HG03457 (cell line): ENCODE data around the gene GRIPAP1.

ENCODE experiments used
- ATAC-seq: cut with Tn5 transposase; IDR thresholded peaks from one replicate; pipeline ENCODE4 v1.9.1; 2021; ENCODE audit warnings: moderate number of reproducible peaks; ENCODE audit not compliant: unreplicated experiment

Gene GRIPAP1

DNA sequence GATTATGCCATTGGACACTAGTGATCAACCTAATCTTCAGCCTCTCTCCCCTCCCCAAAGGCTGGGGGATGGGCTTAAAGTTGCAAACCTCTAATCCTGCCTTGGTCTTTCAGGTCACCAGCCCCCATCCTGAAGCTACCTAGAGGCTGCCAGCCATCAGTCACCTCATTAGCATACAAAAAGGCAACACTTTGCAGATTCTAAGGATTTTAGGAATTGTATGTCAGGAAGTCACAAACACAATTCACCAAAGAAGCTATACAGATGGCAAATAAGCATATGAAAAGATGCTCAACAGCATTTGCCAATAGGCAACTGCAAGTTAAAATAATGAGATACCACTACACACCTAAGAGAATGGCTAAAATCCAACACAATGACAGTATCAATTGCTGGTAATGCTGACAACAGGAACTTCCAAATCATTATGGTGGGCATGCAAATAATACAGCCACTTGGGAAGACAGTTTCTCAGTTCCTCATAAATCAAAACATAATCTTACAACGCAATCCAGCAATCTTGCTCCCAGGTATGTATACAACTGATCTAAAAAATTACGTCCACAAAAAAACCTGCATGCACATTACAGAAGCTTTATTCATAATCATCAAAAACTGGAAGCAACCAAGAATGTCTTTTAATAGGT lies 74.2 kb downstream of the GRIPAP1 start:
- no peak for ATAC-seq

- ATAC-seq, result no peak
Measured at GRCh38 chrX:48927123-48927522, 74.9 kb downstream of the GRIPAP1 start.

DNA sequence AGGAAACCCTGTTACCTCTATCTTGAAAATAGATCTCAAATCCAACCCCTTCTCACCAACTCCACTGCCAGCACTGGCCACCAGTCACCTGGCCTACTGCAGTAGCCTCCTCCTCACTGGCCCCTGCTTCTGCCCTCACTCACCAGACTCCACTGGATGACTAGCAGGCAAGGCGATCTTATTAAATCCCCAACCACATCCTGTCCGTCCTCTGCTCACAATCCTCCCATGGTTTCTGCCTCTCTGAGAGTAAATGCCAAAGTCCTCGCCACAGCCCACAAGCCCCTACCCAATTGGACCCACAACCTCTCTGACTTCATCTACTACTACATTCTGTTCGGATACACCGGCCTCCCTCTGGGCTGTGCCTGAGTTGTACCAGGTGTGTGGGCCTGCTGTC lies 77.8 kb downstream of the GRIPAP1 start:
- ATAC-seq, result no peak

DNA sequence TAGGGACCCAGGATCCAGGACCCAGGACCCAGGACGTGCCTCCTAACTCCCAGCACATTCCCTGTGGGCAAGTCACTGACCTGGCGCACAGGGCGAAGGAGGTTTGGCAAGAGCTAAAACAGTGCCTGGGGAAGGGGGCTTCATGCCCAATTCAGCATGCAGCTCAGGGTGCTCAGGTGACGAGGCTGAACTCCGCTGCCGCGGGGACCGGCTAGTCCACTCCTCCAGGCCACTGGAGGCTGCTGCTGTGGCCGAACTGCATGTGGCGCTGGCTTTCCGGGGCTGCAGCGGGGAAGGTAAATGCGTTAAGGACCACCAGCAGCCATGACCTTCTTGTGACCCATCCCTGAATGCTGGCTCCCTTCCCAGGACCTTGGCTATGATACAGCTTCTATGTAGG lies 78.3 kb downstream of the GRIPAP1 start:
- no peak for ATAC-seq
